Inflammatory macrophage (primary cell): Measurements from ENCODE around the gene GATAD2A.

Experiments used
- DNase-seq, 2 donors: peaks; one replicate each; pipeline ENCODE4 v3.0.0-alpha.2; 2020 to 2022

The GATAD2A gene

DNA sequence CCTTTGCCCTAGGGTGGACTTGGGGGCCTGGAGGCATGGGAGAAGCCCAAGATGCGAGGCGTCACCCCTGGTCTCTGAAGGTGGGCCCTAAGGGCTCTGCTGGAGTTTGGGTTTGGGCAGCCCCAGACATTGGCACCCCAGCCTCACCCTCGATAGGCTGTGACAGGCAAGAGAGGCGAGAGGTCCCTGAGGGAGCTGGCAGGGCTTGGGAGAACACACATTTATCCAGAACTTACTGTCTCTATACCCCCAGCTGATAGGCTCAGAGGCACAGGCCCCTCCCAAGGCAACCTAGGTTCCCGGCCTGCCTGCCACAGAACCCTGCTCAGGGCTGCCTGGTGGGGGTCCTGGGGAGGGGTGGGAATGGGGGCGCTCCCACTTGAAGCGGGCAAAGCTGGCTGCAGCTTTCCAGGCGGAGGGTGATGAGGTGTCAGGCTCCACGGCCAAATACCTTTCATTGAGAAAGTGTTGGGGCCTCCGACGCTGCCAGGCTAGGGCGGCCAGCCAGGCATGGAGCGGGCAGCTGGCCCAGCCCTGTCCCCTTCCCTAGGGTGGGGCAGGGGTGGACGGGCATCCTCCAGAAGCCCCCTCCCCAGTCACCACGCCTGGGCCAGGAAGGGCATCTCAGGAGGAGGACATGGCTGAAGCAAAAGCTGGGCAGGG is 142.3 kb downstream of the GATAD2A start:
- no peak for DNase-seq

DNA sequence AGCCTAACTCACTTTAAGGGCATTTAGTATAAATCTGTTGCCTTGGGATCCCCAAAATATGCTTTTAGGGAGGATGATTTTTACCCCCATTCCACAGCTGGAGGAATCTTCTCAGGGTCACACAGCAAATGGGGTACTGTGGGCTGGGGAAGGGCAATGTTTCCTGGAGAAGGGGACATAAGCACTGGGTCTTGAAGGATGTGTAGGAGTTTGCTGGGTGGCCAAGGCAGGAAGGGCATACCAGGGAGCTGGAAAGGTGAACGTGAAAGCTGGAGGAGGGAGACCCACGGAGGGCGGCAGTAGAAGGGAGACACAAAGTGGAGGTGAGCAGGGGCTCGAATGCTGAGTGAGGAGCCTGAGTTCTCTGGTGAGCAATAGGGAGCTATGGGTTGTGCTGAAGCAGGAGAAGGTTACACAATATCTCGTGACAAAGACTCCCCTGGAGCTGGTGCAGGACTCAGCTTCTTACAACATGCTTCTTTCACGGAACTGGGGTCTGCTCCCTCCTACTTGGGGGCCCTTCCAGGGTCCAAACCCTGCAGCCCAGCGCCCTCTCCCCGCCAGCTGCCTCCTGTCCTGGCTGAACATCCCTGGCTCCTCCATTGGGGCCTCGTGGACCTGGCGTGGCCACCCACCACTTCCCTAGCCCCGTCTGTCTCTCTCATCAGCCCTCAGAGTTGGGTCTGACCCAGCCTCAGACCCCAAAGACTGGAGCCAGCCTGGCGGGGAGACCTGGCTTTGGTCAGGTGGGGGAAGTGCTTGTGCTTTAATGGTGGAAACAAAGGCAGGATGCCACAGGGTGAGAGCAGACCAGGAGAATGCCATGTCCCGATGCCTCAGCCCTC is 143.7 kb downstream of the GATAD2A start:
- peak in 1 of 2 donors; percentile 22 for DNase-seq

DNA sequence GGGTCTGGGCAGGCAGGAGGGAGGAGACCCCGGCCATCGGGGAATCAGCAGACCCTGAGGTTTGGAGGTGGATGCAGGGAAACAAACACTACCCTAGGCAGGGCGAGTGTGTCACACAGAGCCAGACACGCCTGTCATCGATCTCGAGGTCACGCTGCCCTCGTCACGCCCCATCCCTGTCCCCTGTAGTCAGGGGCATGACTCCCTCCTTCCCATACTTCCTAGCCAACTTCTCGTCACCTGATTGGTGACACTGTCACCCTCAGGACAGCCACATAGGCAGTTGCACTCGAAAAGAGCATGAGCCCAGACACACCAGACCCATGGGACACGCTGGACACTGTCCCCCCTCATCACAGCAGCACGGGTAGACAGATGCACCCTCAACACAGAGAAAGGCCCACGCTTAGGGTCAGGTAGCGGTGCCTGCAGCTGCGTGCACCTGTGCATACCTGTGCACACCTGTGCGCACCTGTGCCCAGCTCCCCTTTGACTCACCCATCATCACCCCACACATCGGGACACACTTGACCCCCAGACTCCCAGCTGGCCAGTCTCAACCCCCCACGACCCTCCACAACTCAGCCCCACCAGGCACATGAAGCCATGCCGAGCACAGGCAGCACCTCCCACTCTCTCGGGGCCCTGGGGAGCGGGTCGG is 144.5 kb downstream of the GATAD2A start:
- DNase-seq: peak in 1 of 2 donors; percentile 29

DNA sequence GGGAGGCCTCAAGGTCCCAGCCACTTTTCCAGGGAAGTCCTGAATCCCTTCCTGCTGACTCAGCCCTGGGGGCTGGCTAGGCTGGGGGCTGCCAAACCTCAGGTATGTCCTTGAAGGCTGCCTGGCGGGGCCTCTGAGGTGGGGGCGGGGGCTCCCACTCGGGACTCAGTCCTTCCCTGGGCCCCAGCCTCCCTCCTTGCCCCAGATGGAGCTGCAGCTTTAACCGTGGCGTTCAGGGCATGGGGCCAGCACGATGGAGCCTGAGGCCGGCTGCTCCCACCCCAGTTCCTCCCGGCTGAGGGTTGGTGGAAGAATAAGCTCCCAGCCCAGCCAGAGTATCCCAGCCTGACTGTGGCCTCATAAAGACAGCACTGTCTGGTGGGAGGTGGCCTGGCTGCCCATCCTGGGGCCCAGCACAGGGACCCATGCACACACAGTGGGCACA is 145.0 kb downstream of the GATAD2A start:
- no peak for DNase-seq

DNA sequence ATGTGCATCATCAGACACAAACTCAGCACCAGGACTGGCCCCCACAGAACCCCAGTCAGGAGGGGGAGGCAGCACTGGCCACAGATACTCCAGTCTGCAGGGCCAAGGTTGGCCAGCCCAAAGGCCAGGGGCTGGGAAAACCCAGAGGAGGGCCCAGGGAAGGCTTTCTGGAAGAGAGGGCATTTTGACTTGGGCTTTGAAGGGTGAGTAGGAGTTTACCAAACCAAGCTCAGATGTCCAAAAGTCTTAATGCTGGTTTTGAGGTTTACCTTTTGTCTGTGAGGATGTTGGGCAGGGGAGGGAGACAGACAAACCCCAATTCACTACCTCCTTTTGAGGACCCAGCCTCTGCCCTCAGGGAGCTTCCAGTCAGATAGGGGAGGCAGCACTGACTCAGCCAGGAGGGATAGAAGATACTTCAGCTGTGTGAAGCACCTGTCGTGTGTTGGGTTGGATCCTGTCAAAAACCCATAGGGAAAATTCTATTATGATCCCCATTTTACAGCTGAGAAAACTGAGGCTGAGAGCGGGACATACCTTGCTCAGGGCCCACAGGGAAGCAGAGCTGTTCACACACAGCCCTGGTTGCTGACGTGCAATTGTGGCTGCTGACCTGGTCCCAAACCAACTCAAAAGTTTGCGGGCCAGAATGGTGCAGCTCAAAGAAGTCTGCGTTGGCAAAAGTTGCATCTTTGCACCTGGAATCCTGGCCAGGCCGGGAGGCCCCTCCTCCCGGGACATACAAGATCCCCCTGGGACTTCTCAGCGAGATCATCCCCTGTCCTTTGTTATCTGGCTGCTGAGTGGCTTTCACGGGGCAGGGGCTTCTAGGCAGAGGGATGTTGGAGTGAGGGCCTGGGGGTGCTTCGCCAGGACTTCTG is 145.7 kb downstream of the GATAD2A start:
- no peak for DNase-seq

DNA sequence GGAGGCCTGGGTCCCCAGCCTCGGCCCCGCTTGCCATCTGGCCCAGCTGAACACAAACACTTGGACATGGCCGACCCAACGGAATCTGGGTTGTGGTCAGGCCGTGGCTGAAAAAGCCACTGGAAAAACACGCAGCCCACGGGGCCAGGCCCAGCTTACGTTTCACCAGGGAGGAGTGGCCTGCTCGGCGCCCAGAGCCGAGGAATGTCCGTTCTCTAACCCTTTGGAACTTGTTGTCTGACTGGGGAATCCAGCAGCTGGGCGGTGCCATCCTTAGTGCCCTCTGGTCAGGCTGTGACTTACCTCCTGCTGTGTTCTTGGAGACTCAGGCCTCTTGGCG is 146.3 kb downstream of the GATAD2A start:
- DNase-seq: no peak

DNA sequence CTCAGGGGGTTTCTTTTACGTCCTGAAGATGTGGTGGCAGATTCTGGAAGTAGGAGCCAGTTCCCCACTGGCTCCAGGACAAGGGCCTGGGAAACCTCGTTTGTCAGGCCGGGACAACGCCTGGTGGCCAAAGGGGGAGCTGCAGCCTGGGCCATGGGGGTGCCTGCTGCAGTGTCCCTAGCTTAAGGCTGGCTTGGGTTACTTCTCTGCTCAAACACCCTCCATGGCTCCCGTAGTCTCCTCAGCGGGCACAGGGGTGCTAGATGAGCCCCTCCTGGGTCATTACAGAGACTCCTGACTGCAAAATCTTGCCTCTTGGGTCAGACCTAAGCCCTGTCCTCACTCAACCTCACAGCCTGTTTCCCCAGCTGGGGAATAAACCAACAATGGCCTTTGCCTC is 147.3 kb downstream of the GATAD2A start:
- peak; percentile 40 to 51 for DNase-seq

DNA sequence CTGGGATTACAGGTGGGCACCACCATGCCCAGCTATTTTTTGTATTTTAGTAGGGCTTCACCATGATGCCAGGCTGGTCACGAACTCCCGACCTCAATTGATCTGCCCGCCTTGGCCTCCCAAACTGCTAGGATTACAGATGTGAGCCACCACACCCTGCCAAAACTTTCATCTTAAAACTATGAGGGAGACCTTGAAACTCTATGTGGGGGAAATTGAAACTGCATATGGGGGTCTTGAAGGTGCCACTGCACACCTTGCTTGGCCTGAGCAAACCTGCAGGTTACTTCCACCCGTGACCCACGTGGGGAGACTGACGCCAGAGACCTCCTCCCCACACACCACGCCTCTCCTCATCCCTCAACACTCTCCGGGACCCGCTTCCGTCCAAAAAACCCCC is 148.2 kb downstream of the GATAD2A start:
- DNase-seq: no peak

DNA sequence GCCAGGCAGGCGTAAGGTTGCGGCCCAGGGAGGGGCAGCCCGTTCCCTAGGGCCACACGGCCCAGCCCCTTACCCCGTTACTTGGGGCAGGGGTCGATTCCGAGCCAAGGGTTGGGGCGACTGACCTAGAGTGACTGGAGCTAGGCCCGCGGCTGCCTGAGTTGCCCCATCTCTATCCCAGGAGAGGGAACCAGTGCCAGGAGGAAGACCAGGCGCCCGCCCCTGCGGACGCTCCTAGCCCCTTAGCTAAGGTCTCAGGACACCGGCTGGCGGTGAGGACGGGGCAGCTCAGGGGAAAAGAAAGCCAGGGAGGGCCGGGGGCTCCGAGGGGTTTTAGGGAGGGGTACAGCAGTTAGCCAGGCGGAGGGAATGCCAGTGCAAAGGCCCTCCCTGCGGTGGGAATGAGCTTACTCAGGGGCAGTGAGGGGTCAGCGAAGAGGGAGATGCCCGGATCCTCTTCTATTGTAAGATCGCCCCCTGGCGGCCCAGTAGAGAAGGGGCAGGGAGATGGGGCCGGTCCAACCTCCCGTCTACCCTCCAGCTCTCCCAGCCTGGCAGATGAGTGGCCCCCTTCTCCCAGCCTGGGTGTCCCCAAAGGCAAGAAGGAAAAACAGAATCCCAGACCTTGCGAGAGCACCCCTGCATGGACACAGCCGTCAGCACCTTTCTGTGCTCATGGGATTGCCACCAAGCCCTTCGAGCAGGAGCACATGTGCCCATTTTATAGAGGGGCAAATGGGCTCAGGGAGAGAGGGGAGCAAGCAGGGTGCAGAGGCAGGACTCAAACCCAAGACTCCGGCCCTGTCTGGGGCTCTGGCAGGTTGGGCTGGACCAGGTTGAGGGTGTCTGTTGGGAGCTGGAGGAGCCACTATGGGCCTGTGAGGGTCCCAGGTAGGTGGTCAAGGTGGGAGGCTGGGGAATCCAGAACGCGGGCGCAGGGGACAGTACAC is 148.9 kb downstream of the GATAD2A start:
- DNase-seq: peak; percentile 46 to 54

DNA sequence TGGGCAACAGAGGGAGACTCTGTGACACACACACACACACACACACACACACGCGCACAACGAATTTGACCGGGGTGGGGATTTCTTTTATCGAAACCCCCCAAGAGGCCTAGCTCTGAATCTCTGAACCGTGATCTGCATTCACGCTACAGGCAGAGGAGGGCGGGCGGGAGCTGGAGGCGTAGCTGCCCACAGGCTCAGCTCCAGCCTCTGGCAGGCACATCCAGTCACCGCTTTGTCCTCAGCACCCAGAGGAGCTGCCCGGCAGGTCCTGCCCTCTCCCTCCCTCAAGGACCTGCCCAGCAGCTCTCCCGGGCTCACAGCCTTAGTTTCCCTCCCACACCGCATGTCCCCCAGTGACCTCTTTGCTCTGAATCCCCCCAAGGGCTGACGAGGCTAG is 152.6 kb downstream of the GATAD2A start:
- no peak for DNase-seq
